ENCODE measurements around the gene PRSS27. TPM values are rescaled to one million over a fixed set of nuclear protein-coding genes. Genes with fewer than 3 reads are reported as not detected.
A peak's percentile ranks its signal among the peaks of the same experiment; 100 is the strongest.
"Not testable (repeated sequence)": the region's sequence is repeated elsewhere in the genome, so short reads cannot be mapped to it uniquely, and the experiment has no call there.

Gene PRSS27
- total RNA-seq, 2 experiments from 2014 or later = 1.2 to 1.4 TPM

DNA sequence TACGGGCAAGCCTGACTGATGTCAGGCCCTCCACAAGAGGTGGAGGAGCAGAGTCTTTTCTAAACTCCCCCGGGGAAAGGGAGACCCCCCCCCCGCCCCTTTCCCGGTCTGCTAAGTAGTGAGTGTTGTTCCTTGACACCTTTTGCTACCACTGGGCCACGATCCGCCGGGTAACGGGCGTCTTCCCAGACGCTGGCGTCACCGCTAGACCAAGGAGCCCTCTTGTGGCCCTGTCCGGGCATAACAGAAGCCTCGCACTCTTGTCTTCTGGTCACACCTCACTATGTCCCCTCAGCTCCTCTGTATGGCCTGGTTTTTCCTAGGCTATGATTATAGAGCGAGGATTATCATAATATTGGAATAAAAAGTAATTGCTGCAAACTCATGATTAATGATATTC is 50.0 kb downstream of the PRSS27 start:
- H3K27ac Mint-ChIP-seq = peak overlapping the region; percentile 68
- TF ChIP-seq, protein P1, sequence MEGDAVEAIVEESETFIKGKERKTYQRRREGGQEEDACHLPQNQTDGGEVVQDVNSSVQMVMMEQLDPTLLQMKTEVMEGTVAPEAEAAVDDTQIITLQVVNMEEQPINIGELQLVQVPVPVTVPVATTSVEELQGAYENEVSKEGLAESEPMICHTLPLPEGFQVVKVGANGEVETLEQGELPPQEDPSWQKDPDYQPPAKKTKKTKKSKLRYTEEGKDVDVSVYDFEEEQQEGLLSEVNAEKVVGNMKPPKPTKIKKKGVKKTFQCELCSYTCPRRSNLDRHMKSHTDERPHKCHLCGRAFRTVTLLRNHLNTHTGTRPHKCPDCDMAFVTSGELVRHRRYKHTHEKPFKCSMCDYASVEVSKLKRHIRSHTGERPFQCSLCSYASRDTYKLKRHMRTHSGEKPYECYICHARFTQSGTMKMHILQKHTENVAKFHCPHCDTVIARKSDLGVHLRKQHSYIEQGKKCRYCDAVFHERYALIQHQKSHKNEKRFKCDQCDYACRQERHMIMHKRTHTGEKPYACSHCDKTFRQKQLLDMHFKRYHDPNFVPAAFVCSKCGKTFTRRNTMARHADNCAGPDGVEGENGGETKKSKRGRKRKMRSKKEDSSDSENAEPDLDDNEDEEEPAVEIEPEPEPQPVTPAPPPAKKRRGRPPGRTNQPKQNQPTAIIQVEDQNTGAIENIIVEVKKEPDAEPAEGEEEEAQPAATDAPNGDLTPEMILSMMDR (IDR thresholded peaks at IDR 0.05) = peak; percentile 79
- CTCF ChIA-PET = interaction anchor here (1.1 kb wide), 1 partner anchor 13 kb away, joined by 3 read pairs; no protein-coding TSS in a partner anchor
- POLR2A ChIA-PET = interaction anchor here (0.8 kb wide), 1 partner anchor 289 kb away, joined by 3 read pairs; no protein-coding TSS in a partner anchor
- H3K4me3 Mint-ChIP-seq = peak overlapping the region; percentile 55
- intact Hi-C loops (cut with micrococcal nuclease); H3K9me3 Mint-ChIP-seq; ATAC-seq; H3K27me3 Mint-ChIP-seq: not testable (repeated sequence)
- peaks cover 40% of the 10 kb centered on the region for H3K4me1 Mint-ChIP-seq (ENCODE audit: low read depth)
- H3K36me3 Mint-ChIP-seq (ENCODE audit: low read depth) = peaks cover 40% of the 10 kb centered on the region
- DNase-seq = peak; percentile 86

DNA sequence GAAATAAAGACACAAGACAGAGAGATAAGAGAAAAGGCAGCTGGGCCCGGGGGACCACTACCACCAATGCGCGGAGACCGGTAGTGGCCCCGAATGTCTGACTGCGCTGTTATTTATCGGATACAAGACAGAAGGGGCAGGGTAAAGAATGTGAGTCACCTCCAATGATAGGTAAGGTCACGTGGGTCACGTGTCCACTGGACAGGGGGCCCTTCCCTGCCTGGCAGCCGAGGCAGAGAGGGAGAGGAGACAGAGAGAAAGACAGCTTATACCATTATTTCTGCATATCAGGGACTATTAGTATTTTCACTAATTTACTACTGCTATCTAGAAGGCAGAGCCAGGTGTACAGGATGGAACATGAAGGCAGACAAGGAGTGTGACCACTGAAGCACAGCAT is 50.4 kb downstream of the PRSS27 start:
- H3K27me3 Mint-ChIP-seq; DNase-seq; intact Hi-C loops (cut with micrococcal nuclease); H3K9me3 Mint-ChIP-seq; ATAC-seq: not testable (repeated sequence)
- Mint-ChIP-seq H3K4me3 (peak overlapping the region; percentile 55), H3K36me3 (ENCODE audit: low read depth) (peaks cover 43% of the 10 kb centered on the region), H3K4me1 (ENCODE audit: low read depth) (peaks cover 43% of the 10 kb centered on the region), H3K27ac (peak overlapping the region; percentile 68)
- ChIA-PET CTCF (interaction anchor here (1.1 kb wide), 1 partner anchor 13 kb away, joined by 3 read pairs; no protein-coding TSS in a partner anchor), POLR2A (interaction anchor here (0.8 kb wide), 1 partner anchor 289 kb away, joined by 3 read pairs; no protein-coding TSS in a partner anchor)

DNA sequence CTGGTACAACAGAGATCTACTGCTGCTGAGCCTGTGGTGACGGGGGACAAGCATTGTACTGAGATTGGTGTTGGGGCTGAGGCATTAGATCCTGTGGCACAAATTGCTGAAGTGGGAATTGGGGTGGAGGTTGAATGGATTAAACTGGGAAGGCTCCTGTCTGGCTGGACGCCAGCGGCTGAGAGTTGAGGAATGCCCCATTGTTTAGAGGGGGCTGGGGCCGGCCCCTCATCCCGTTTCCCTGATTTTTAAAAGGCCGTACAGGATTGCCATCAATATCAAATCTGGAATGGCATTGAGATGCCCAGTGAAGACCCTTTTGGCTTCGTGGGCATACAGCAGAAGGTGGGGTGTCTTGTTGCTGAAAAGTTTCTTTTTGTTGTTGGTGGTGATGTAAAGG is 53.4 kb downstream of the PRSS27 start:
- H3K4me3 Mint-ChIP-seq; H3K9me3 Mint-ChIP-seq; POLR2A ChIA-PET; DNase-seq; intact Hi-C loops (cut with micrococcal nuclease); ATAC-seq; CTCF ChIA-PET; H3K27ac Mint-ChIP-seq; H3K27me3 Mint-ChIP-seq: not testable (repeated sequence)
- peaks cover 52% of the 10 kb centered on the region for H3K4me1 Mint-ChIP-seq (ENCODE audit: low read depth)
- peaks cover 61% of the 10 kb centered on the region for H3K36me3 Mint-ChIP-seq (ENCODE audit: low read depth)

DNA sequence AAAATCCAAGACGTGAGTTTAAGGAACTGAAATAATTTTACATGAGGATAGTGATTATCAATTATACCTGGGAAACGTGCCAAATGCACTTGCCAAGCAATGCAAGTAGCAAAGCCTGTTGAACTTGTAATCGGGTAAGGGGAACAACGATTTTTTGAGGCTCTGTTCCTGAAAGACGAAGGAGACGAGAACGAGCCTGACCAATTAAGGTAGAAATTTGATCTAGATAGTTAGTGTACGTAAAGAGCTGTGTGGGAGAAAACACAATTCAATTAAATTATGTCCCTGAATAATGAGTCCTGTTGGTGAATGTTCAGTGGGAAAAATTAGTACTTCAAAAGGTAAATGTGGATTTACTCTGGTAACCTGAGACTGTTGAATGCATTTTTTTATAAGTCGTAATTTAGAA is 55.4 kb downstream of the PRSS27 start:
- intact Hi-C loops (cut with micrococcal nuclease) = no loop called here
- Mint-ChIP-seq H3K27ac (peak overlapping the region; percentile 95), H3K4me3 (peak overlapping the region; percentile 48), H3K9me3 (no peaks in the 10 kb centered on the region), H3K27me3 (no peaks in the 10 kb centered on the region), H3K4me1 (ENCODE audit: low read depth) (peaks cover 47% of the 10 kb centered on the region), H3K36me3 (ENCODE audit: low read depth) (peaks cover 52% of the 10 kb centered on the region)
- CTCF ChIA-PET = interaction anchor here (1.5 kb wide), 1 partner anchor 8 kb away, joined by 7 read pairs; no protein-coding TSS in a partner anchor
- POLR2A ChIA-PET = interaction anchor here (0.6 to 2.8 kb wide), 5 partner anchors 9 to 144 kb away, joined by 3 to 12 read pairs (median 4); partner anchors contain the start of genes AMDHD2 and KCTD5
- DNase-seq (no peak), ATAC-seq (no peak)
- TF ChIP-seq, protein P1 (IDR thresholded peaks at IDR 0.05) = no peak

DNA sequence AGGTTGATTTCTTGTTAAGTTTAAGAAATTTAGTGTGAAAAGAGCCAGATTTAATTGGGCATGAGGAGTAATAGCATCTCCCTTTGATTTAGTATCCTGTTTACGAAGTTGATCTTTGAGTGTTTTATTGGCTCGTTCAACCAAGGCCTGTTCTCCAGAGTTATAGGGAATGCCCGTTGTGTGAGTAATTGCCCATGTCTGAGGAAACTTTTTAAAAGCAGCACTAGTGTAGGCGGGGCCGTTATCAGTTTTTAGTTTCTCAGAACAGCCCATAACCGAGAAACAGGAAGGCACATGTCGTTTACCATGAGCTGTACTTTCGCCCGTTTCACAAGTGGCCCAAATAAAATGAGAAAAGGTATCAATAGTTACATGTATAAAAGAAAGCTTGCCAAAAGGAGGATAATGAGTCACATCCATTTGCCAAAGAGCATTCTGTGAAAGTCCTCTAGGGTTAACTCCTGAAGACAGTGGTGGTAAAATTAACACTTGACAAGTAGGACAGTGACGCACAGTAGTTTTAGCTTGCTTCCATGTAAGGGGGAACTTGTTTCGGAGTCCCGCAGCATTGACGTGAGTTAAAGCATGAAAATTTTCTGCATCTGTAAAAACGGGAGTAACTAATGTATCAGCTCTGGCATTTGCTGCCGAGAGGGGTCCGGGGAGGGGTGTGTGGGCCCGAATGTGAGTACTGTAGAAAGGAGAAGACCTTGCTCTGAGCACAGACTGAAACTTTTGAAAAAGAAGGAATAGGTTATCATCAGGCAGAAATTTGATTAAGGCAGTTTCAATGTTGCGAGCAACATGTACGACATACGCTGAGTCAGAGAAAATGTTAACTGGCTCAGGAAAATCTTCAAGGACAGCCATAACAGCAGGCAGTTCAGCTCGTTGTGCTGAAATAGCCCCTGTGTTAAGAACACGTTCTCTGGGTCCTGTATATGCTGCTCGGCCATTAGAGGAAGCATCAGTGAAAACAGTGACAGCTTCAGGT is 56.2 kb downstream of the PRSS27 start:
- ChIA-PET POLR2A (interaction anchor here (0.6 to 2.8 kb wide), 6 partner anchors 9 to 144 kb away, joined by 3 to 12 read pairs (median 4); partner anchors contain the start of genes AMDHD2 and KCTD5), CTCF (interaction anchor here (1.5 kb wide), 1 partner anchor 9 kb away, joined by 7 read pairs; no protein-coding TSS in a partner anchor)
- no peaks in the 10 kb centered on the region for H3K27me3 Mint-ChIP-seq
- ATAC-seq = peak; percentile 93
- H3K27ac Mint-ChIP-seq = peak overlapping the region; percentile 95
- H3K4me1 Mint-ChIP-seq (ENCODE audit: low read depth) = peaks cover 49% of the 10 kb centered on the region
- H3K4me3 Mint-ChIP-seq = peak overlapping the region; percentile 48
- intact Hi-C loops (cut with micrococcal nuclease) = no loop called here
- TF ChIP-seq, protein P1 (IDR thresholded peaks at IDR 0.05) = no peak
- H3K36me3 Mint-ChIP-seq (ENCODE audit: low read depth) = peaks cover 48% of the 10 kb centered on the region
- no peaks in the 10 kb centered on the region for H3K9me3 Mint-ChIP-seq
- peak; percentile 85 for DNase-seq

Other genes starting within 250 kb of the PRSS27 start
- gene NTN3, start 248.9 kb downstream of the PRSS27 start, total RNA-seq = not detected
- 10 to 100 TPM; 16.6 to 16.7 TPM for gene TBC1D24, start 245.1 kb downstream of the PRSS27 start, total RNA-seq
- gene ATP6V0C, start 206.3 kb downstream of the PRSS27 start, total RNA-seq = 10 to 100 TPM; 85.9 to 88.6 TPM
- gene AMDHD2, start 199.9 kb downstream of the PRSS27 start, total RNA-seq = 10 to 100 TPM; 28.2 to 29.0 TPM
- gene CEMP1, start 188.8 kb downstream of the PRSS27 start, total RNA-seq = not detected
- 10 to 100 TPM; 32.4 to 33.9 TPM for gene PDPK1, start 182.2 kb downstream of the PRSS27 start, total RNA-seq
- gene KCTD5, start 37.7 kb downstream of the PRSS27 start, total RNA-seq = 10 to 100 TPM; 26.0 to 27.3 TPM
- gene SRRM2, start 32.4 kb upstream of the PRSS27 start, total RNA-seq = 100 to 1,000 TPM; 518 to 561 TPM
- 100 to 1,000 TPM; 174 to 178 TPM for gene ELOB, start 57.1 kb upstream of the PRSS27 start, total RNA-seq
- gene PRSS33, start 67.3 kb upstream of the PRSS27 start, total RNA-seq = under 1 TPM in 1 of 2 experiments, not detected in 1; 0.29 TPM
- gene PRSS41, start 78.2 kb upstream of the PRSS27 start, total RNA-seq = not detected
- 10 to 100 TPM; 11.3 to 12.5 TPM for gene PRSS21, start 97.0 kb upstream of the PRSS27 start, total RNA-seq
- gene ZG16B, start 110.1 kb upstream of the PRSS27 start, total RNA-seq = 1 to 10 TPM in 1 of 2 experiments, under 1 TPM in 1; 0.97 to 2.1 TPM
- not detected for gene PRSS22, start 137.9 kb upstream of the PRSS27 start, total RNA-seq
- 10 to 100 TPM; 18.9 to 19.3 TPM for gene FLYWCH2, start 163.0 kb upstream of the PRSS27 start, total RNA-seq
- gene FLYWCH1, start 191.7 kb upstream of the PRSS27 start, total RNA-seq = 10 to 100 TPM; 33.4 to 34.9 TPM
- gene KREMEN2, start 244.1 kb upstream of the PRSS27 start, total RNA-seq = under 1 TPM in 1 of 2 experiments, not detected in 1; 0.22 TPM
- gene PAQR4, start 249.1 kb upstream of the PRSS27 start, total RNA-seq = 10 to 100 TPM; 29.4 to 30.4 TPM